Hematopoietic multipotent progenitor cell (in vitro differentiated cells): ENCODE measurements around the gene ANKS1A. TPM values are rescaled to one million over a fixed set of nuclear protein-coding genes. Genes with fewer than 3 reads are reported as not detected.

Experiments
- DNase-seq, 3 donors: peaks; one replicate each; pipeline ENCODE4 v3.0.0-alpha.2; 2011 to 2015; ENCODE audit warnings: low read depth in 2 of 3, low spot score in 2 of 3
- total RNA-seq: library from RNA; depleted of rRNA; stranded (reverse); fragments of >200 nt; gene quantifications from one replicate; pipeline ENCODE4 v1.2.3, GENCODE V29; 2012

ANKS1A gene
- total RNA-seq, 1 donor = 17.5 TPM

DNA sequence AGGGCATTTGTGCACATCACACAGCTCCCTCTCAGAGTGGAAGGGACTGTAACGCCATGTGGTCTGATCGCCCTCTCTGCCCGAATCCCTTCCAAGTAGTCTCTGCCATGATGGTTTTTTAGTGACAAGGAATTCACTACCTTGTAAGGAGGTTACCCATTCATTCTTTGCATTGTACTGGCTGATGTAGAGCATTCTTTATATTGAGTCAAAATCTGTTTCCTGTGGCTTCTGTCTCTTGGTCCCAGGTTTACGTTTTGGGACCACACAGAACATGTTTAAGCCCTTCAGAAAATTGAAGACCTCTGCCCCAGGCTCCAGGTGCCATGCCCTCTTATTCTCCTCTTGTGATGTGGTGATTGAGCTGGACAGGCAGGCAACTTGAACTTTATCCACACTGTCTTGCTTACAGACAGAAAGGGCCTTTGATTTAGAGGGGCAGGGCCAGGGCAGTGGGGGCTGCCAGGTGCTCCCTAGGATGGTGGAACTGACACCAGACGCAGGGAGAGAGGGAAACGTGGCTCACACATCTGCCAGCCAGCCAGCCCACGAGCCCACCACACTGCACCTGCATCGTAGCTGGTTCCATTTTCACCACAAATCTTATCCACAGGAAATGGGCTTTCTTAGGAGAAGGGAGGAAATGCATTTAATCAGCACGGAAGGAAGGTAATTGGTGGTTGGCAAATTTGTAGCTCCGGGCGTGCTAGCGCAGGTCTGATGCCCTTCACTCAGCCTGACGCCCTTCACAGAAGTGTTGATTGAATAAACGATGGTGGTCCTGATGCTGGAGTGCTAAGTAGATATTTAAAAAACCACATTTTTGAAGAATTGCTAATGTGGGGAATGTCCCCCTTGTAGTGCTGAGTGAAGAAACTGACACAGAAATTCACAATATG is 173.9 kb downstream of the ANKS1A start:
- peak in 1 of 3 donors; percentile 75 for DNase-seq

DNA sequence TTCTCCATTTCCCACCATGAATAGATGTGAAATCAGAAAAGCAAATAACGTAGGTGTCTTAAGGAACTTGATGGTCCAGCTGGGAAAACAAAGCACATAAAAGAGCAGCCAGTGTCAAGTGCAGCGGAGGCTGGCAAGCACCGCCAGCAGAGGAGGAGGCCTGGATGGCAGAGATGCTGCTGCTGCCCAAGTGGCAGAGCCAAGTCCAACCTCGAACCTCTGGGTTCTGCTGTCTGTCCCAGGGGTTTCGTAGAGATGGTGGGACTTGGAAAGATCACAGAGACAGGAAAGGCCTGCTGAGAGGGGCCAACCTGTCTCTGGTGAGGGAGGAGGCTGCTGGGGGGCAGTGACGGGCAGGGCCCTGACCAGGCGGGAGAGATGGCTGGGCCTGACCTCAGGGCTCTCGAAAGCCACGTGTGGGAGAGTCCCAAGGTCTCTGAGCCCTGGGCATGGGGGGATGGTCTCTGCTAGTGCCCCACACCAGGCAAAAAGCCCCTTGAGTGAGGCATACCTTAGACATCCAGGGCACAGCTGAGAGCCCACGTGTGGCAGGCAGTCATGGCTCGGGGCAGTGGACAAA is 174.7 kb downstream of the ANKS1A start:
- no peak for DNase-seq

DNA sequence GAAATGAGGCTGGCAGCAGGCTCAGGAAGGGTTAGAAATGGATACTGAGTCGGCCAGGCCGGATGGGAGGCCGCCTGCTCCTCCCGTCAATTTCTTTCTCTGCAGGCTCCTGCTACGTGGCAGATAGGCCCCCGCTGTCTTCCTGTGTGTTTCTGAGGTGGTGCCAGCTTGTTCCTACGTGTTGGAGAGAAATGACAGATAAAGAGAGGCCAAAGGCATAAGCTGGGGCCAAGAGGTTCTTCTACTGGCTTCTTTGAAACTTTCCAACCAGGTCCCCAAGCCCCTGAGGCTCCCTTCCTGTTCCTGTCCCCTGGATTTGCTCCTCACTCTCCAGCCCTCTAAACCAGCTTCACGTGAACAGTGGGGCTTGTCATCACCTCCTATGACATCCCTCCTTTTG is 175.2 kb downstream of the ANKS1A start:
- DNase-seq = no peak

DNA sequence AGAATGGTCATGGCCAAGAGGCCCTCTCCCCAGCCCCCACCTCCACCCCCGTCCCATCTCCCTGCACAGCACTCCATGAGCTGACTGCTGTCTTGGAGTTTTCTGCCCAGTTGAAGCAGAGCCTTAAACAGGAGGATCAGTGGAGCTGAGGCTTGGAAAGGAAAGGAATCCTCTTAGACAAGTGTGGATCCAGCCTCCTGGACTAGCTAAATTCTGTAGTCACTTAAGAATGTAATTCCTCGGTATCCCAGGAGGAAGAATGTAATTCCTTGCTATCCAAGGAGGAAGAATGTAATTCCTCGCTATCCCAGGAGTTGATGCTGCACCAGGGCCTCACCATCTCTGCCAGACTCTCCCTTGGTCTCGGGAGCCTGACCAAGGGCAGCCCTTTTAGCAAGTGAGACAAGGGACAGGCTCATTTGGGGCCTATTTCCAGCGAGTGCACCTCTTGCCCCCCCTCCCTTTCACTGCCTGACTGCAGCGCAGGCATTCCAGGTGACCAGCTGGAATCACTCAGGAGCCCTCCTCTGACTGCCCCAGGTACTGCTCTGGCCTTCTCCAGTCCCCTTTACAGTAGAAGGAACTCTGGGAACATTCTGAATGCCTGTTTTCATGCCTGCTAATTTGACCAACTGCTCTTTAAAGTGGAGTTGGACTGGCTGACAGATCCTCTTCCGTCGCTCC is 175.8 kb downstream of the ANKS1A start:
- DNase-seq = no peak

DNA sequence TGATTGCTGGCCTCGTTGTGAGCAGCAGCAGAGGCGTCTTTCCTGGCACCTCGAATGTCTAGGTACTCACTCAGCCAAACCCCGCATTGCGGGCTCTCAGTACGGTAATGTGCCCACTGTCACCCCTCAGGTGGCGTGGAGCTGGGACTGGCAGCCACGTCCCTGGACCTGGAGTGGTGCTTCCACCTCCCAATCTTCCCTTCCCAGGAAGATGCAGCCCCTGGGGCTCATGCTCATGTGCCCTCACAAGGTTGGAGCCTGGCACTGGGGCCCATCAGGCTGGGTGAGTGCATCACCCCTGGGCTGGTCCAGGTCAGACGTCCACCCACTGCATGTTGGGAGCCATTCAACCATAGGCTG is 176.4 kb downstream of the ANKS1A start:
- DNase-seq = no peak

DNA sequence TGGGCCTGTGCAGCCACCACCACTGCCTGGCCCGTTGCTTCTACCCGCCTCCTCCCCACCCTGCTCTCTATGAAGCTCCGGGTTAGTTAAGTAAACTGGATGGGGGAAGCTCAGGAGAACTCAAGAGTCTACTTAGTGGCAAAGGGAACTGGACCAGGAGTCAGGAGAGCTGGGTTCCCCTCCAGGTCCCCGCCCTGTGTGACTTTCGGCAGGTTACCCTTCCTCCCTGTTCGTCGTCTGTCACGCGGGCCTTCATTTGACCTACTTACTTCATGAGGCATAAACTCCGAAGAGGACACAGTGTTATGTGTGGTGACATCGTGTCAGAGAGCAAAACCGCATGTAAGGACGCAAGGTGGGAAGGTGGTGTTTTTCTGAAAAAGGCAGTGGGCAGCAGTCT is 176.8 kb downstream of the ANKS1A start:
- DNase-seq = no peak

DNA sequence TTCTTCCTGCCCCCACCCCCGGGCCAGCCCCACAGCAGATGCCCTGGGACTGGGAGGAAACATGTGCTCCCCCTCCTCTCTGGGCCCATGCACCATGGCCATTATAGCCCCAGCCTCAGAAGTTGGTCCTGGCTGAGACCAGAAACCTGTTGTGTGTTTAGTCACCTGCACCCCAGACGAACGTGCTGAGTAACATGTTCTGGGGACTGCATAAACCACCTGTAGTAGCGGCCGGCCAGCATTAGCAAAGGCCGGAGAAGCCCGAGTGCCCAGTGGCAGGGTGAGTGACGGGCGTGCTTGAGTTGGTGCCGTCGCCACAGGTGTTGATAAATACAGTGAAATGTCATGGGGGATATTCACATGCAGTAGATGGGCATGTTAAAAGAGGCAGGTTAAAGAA is 178.2 kb downstream of the ANKS1A start:
- no peak for DNase-seq

DNA sequence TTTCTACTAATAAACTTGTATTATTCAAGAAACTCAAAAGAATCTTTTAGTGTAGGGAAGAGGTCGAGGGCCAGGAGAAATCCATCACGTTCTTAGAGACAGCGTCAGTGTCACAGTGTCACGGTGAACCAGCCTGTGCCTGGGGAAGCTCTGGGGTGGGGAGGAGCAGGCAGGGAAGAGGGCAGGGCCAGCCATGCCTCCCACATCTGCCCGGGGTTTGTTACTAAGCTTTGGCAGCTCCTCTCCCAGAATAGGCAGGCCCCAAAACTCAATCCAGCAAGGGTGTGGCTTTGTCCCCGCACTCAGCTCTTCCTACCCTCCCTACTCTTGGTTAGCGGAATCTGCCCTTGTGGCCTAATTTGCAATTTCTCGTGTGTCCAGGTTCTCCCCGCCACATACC is 179.2 kb downstream of the ANKS1A start:
- no peak for DNase-seq

DNA sequence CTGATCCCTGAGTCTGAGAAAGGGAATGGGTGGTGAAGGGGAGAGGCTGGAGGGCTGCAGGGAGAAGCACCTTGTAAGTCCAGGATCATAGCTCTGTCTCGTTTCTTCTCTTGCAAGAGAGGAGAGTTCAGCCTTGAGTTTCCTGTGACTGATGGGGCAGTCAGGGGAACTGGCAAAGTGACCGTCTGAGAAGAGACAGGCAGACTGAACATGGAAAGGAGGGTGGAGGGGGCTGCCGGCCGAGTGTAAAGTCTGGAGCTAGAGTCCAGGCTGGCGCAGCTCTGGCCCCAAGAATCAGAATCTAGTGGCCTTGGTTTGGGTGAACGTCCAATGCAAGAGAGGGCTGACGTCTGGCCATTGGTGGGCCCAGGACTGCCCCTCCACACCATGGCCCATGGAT is 179.6 kb downstream of the ANKS1A start:
- no peak for DNase-seq

DNA sequence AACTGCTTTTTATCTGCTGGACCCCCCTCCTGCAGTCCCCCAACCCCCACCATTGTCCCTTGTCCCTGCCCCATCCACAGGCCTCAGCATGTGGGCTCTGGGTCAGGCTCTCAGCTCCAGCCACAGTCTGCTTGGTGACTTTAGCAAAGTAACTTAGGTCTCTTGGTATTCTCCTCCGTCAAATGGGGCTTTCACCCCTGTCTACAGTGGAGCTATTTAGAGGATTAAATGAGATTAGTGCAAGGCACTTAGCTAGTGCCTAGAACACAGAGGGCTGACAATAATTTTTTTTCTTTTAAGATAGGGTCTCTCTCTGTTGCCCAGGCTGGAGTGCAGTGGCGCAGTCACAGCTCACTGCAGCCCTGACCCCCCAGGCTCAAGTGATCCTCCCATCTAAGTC is 180.2 kb downstream of the ANKS1A start:
- DNase-seq = no peak

DNA sequence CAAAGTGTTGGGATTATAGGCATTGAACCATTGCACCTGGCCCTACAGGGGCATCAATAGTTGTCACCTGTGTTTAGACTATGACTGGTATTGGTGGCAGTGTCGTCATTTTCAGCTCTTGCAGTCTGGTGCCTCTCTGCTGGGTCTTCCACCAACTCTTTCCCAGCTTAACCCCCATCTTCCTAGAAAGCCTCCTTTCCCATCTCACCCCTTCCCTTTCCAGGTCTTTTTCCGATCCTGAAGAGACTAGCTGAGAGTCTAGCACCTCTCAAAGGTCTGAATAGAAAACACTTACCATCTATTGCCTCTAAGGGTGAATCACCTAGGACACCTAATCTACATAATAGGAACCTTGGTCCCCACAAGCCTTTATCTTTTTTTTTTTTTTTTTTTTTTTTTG is 181.1 kb downstream of the ANKS1A start:
- no peak for DNase-seq

DNA sequence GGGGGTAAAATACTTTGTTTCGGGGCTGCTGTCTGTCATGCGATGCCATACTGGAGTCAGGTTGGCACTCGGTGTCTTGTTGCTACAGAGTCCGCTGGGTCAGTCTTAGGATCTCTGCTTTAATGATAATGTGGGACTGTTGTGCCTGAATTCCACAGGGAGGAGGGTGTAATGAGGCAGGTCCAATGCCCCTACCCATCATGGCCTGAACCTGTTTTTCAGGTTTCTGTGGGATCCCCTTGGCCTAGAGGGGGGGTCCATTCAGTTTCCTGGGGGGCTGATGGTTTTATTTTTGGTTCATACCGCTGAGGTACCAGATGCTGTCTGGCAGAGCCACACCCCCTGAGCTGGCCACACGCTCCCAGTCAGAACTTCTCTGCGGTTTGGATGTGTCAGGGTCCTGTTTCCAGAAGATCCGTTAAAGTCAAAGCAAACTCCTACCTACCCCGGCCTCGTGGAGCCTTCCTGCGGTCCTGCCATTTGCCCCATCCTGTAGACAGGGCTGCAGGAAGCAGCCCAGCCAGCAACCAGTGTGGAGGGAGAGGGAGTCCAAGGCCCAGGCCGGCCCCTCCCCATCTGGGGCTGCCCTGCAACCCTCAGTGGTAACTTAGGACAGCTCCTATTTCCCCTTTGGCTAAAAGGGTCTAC is 182.4 kb downstream of the ANKS1A start:
- no peak for DNase-seq

DNA sequence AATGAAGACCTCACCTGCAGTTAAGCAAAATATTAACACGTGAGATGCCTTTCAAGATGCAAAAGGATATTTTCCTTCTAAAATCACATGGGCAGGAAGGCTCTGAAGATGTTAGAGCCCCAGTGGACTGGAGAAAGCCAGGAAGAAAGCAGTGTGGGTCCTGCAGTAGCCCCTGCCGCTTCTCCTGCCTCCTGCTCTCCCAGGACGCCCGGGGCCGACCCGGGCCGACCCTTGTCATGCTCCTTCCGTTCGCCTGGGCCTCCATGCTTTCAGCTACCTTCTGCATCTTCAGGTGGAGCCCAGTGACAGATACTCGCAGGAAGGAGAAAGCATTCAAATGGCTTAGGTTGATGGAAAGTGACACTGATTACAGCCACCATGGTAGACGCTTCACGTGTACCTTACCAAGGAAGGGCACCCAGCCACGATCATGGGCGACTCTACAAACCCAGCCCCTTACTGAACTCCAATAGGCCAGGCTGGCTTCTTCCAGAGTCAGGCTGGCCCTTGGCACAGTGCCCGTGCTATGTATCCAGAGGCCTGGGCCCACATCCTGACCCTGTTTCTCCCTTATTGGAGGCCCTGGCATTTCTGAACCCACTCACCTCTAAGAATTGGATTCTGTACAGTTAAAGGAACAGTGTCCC is 183.1 kb downstream of the ANKS1A start:
- DNase-seq = no peak

DNA sequence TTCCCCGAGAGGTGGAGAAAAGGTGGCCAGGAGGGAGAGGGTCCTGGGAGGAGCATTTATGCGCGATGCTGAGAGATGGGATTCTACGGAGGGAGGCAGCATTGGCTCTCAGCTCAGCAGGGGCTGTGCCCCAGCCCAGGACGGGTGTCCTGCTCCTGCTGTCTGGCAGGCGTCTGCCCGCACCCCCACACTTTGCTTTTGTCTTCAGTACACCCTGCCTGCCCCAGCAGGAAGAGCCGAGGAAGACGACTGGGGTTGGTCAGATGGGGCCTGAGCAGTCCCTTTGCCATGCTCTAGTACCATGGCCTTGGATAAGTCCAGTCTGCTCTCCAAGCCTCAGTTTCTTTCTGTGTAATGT is 183.6 kb downstream of the ANKS1A start:
- DNase-seq = no peak

DNA sequence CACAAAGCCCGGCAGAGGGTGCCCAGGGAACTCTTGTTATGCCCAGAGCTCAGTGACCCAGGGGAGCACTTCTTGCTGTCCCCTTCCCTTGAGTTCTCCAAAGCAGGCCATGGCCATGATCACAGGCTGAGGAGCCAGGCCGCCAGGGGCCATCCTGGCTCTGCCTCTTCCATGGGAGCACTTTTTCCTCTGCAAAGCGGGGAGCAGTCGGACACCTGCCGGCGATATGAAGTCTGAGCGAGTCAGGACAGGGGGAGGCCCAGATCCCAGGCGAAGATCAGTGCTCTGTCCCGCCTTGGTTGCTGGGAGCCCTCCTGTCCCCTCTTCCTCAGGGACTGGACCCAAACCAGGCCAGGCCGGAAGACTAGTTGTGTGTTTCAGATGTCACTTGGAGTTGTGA is 184.2 kb downstream of the ANKS1A start:
- no peak for DNase-seq

DNA sequence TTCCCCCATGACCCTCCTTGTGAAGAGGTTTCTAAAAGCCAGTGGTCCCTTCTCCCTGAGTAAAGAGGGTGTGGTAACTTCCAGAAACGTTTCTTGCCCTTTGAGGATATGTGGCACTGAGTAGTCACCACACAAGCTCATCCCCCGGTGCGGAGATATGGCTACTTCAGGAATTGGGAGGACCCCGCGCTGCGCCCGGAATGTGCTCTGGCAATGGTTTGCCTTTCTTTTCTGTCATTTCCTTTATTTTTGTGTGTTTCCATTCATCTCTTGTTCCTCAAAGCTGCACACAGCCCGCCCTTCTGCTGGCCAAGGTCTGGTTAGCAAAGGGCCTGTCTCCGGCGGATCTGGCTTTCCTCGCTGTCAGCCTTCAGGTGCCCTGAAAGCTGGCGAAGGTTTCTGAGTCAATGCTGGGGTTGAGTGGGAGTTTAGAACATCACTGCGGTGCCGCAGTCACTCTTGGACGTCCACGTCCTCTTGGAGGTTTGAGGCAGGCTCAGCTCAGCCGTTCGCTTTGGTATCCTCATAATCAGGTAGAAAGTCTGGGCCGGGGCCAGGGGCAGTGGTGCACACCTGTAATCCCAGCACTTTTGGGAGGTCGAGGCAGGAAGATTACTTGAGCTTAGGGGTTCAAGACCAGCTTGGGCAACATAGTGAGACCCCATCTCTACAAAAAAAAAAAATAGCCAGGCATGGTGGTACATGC is 184.9 kb downstream of the ANKS1A start:
- no peak for DNase-seq

DNA sequence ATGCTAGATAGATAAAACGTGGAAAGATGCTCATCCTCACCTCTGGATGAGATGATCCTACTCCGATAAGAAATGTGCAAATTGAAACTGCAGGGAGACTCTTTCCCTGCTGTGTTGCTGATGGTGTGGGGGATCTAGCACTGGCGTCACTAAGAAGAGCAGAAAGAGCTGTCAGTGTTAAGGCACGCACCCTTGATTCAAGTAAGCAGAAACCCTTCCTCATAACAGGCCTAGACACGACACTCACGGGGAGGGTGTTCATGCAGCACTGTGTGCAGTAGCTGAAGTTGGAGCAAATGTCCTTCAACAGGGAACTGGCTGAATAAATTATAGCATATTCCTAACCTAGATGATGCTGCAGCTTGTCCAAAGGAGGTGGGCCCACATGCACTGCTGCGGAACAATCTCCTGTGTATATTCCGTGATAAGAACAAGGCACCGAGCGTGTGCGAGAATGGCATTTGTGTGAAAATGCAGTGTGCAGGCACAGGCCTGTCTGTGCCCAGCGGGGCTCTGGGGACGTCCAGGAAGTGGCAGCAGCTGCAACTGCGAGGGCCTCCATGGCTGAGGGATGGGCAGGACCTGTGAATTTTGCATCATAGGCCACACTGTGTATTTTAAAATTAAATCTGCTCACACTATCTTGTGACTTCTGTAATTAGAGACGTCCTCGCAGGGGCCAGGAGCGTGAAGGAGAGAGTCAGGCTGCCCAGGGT is 188.1 kb downstream of the ANKS1A start:
- no peak for DNase-seq

DNA sequence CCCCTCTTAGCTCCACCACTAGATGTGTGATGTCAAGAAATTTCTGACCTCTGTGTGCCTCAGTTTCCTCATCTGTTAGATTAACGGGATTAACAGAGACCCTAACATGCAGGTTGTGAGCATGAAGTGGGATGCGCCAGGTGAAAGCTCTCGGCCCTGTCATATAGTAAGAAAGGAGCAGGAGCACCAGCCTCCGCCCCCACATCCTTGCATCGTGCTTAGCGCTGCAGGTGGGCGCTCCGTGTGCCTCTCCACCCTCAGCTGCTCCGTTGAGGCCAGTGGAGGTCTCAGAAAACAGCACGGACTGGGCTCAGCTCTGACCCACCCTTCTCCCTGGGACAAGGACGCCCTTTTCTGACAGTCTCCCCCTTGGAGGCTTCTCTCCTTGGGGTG is 188.7 kb downstream of the ANKS1A start:
- DNase-seq = no peak

DNA sequence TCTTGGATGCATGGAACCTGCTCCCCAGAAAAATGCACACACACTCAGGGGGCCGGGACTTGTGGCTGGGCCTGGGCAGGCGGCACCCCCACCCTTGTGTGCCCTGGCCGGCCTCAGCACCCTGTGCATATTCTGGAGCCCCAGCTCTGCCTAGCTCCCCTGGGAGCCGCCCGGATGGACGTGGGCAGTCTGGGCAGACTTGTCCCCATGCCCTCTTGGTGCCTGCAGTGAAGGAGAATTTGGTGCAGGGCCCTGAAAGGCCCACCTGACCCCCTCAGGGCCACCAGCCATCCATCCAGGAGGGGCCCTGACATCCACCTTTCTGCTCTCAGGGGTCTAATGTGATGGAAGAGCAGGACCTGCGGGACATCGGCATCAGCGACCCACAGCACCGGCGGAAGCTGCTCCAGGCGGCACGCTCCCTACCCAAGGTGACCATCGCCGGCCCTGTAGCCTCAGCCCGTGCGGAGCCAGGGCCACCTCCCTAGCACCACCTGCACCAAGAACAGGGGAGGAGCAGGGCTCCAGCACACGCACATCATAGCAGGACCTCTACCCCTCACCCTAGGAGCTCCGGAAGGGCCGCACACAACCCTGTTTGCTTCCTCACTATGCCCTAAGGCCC is 189.3 kb downstream of the ANKS1A start:
- DNase-seq = no peak
